Measurements from ENCODE around the gene FXYD7. TPM values are rescaled to one million over a fixed set of nuclear protein-coding genes. Genes with fewer than 3 reads are reported as not detected.
A peak's percentile ranks its signal among the peaks of the same experiment; 100 is the strongest.

FXYD7 gene
- total and polyA plus RNA-seq, 2 of the 13 experiments (the other 11 are each of a cell fraction or from before 2014, with no cell fraction given), result 0.55 TPM; not detected in 1

- intact Hi-C loops (cut with micrococcal nuclease; ENCODE audit: unreplicated experiment), result no loop called here
- no peaks in the 10 kb centered on the region for H3K27me3 ChIP-seq (ENCODE audit: control insufficient read depth in 1 of 2, insufficient read depth in 2 of 2, low read length in 2 of 2)
- TF ChIP-seq ZNF687 (CRISPR knock-in tag; IDR thresholded peaks at IDR 0.05), result peak; percentile 10; the same call in 1 of the 2 replicates
- no peak for TF ChIP-seq FOXC1 (CRISPR knock-in tag; IDR thresholded peaks at IDR 0.05; ENCODE audit: borderline replicate concordance)
- no peak overlapping the region for H3K9ac ChIP-seq (ENCODE audit: insufficient read depth, low read depth, low read length)
- no peaks in the 10 kb centered on the region for H3K9me3 ChIP-seq (ENCODE audit: low read length)
- WGBS (ENCODE audit: low lambda C conversion rate), result 96% methylated on average over 42 of the region's 42 CpGs
- ChIA-PET POLR2A (no interaction called here), CTCF (ENCODE audit: low intra/inter-chr PET ratio, low total read pairs) (no interaction called here)
- no TSS peak for BruUV-seq (replicated peaks)
- no peak overlapping the region for H3K4me3 ChIP-seq (replicated peaks in 1 of 3; ENCODE audit: insufficient read depth in 1 of 3, low read depth in 2 of 3, low read length in 3 of 3)
- no peak overlapping the region for H3K4me2 ChIP-seq (ENCODE audit: low read depth, low read length)
- H3K27ac ChIP-seq (ENCODE audit: extremely low read length, insufficient read depth, low read length), result no peak overlapping the region
- no peak for ATAC-seq
- no peaks in the 10 kb centered on the region for H3K36me3 ChIP-seq (replicated peaks in 1 of 2; ENCODE audit: control insufficient read depth in 1 of 2, insufficient read depth in 2 of 2, low read length in 2 of 2)
- H3K4me1 ChIP-seq (ENCODE audit: insufficient read depth, low read length), result peaks cover 88% of the 10 kb centered on the region
- no peaks in the 10 kb centered on the region for H4K20me1 ChIP-seq (ENCODE audit: insufficient read depth, low read length)
- in situ Hi-C loops (cut with HindIII; ENCODE audit: extremely low pct_ligation_motif_present, low pct_unique_long_range_greater_than_20kb), result no loop called here
- no peak overlapping the region for H2AFZ ChIP-seq (ENCODE audit: low read length)
- no peak for FAIRE-seq
- H3K79me2 ChIP-seq (ENCODE audit: insufficient read depth, low read length), result no peaks in the 10 kb centered on the region
- DNase-seq (ENCODE audit: low spot score), result no peak
Measured at GRCh38 chr19:35124098-35125060, 18.7 kb upstream of the FXYD7 start.

Measured in HepG2 (cell line).